Stomach (tissue), 4 donors: ENCODE results near the gene STRBP.

ENCODE experiments used
- CTCF ChIP-seq, 7 experiments: fragments of 450-650 bp in 4 of 7; fragments of 200-600 bp in 3 of 7; sonication (generic) in 3 of 7; IDR thresholded peaks; one replicate each; pipeline ENCODE4 v1.5.1; 2016 to 2019; ENCODE audit warnings: antibody characterized with exemption in 7 of 7, control low read depth in 2 of 7, mild to moderate bottlenecking in 1 of 7
- POLR2A ChIP-seq, 4 donors: fragments of 450-650 bp; IDR thresholded peaks; one replicate each; pipeline ENCODE4 v1.6.1; 2016; ENCODE audit warnings: antibody characterized with exemption in 4 of 4, control low read depth in 2 of 4, mild to moderate bottlenecking in 1 of 4, moderate library complexity in 1 of 4
- POLR2AphosphoS5 ChIP-seq, 3 donors: sonication (generic); formaldehyde crosslinking; IDR thresholded peaks; one replicate each; pipeline ENCODE4 v1.6.1; 2016; ENCODE audit warnings: antibody characterized with exemption in 3 of 3

DNA sequence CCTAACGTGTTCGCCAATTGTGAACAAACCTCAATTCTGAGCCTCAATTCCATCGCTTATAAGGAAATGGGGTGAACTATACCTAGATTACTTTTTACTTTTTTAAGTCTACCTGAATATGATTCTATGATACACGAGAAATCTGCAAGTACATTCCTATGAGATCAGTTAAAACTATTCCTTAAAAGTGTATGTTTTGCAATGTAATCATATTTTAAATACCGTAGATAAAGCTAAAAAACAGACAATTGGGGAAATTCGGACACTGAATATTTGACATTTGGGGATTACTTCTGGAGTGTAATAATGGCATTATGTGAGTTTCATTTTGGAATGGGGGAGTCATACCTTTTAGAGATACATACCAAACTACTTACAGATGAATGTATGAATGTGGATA lies 62.3 kb downstream of the STRBP start:
- TF ChIP-seq CTCF (IDR thresholded peaks at IDR 0.05) (no peak), POLR2A (IDR thresholded peaks at IDR 0.05) (no peak), POLR2AphosphoS5 (IDR thresholded peaks at IDR 0.05) (no peak)
